ENCODE measurements around the gene KCNK10. TPM values are rescaled to one million over a fixed set of nuclear protein-coding genes. Genes with fewer than 3 reads are reported as not detected.

The KCNK10 gene
- total and polyA plus RNA-seq, 2 of the 8 experiments (the other 6 are each of a cell fraction or from before 2014, with no cell fraction given), result 0.45 to 0.63 TPM

DNA sequence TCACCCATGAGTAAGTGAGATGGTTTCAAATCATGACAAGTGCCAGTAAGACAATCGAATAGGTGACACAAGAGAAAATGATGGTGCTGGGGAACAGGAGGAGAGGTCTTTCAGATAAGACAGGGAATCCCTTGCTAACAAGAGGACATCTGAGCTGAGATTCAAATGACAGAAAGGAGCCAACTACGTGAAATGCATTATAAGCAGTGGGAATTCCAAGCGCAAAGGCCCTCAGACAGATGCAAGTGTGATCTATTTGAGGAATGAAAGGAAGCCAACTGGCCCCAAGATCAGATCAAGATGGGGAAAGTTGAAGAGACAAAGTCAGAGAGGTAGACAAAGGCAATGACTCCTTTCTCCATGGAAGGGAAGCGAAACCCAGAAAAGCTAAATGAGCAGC lies 4.7 kb downstream of the KCNK10 start (continued):
- no peak for TF ChIP-seq EP300 (IDR thresholded peaks at IDR 0.05; ENCODE audit: borderline replicate concordance in 1 of 2, low read depth in 2 of 2, low read length in 2 of 2)
- TF ChIP-seq CBX5 (IDR thresholded peaks at IDR 0.05; ENCODE audit: low read depth, low read length), result no peak
- TF ChIP-seq TAF7 (optimal IDR thresholded peaks at IDR 0.05; ENCODE audit: borderline replicate concordance, low read depth, low read length), result no peak
- TF ChIP-seq KDM1A (IDR thresholded peaks at IDR 0.05; ENCODE audit: borderline replicate concordance, low read length), result no peak
- no peak for TF ChIP-seq GTF2F1 (IDR thresholded peaks at IDR 0.05; ENCODE audit: borderline replicate concordance, low read depth, low read length)
- TF ChIP-seq SIRT6 (IDR thresholded peaks at IDR 0.05; ENCODE audit: low read length), result no peak
- no peak for TF ChIP-seq PHF8 (conservative IDR thresholded peaks at IDR 0.05; ENCODE audit: low read depth, low read length)

All from H1 (cell line).